ENCODE data around the gene FOXN4. TPM values are rescaled to one million over a fixed set of nuclear protein-coding genes. Genes with fewer than 3 reads are reported as not detected.

The FOXN4 gene, protein sequence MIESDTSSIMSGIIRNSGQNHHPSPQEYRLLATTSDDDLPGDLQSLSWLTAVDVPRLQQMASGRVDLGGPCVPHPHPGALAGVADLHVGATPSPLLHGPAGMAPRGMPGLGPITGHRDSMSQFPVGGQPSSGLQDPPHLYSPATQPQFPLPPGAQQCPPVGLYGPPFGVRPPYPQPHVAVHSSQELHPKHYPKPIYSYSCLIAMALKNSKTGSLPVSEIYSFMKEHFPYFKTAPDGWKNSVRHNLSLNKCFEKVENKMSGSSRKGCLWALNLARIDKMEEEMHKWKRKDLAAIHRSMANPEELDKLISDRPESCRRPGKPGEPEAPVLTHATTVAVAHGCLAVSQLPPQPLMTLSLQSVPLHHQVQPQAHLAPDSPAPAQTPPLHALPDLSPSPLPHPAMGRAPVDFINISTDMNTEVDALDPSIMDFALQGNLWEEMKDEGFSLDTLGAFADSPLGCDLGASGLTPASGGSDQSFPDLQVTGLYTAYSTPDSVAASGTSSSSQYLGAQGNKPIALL
- not detected for total RNA-seq

GRCh38 chr12:109308534-109309380 lies at the start of gene FOXN4:
Gene FOXN4, minus strand, starts transcription at chr12:109309284. Its CDS starts 963 bp downstream, at chr12:109308321.
- Histone ChIP-seq H3K27me3 (peaks cover 48% of the 10 kb centered on the region), H3K9me3 (no peaks in the 10 kb centered on the region), H3K4me1 (peaks cover 15% of the 10 kb centered on the region), H3K36me3 (no peaks in the 10 kb centered on the region), H3K27ac (no peak within 1 kb of the TSS), H3K4me3 (peak within 1 kb of the TSS; percentile 57)
- TF ChIP-seq CTCF (IDR thresholded peaks at IDR 0.05) (no peak), POLR2AphosphoS5 (IDR thresholded peaks at IDR 0.05) (no peak), EP300 (IDR thresholded peaks at IDR 0.05) (no peak), POLR2A (IDR thresholded peaks at IDR 0.05) (no peak)
- DNase-seq (ENCODE audit: low spot score in 2 of 2): no peak
- WGBS: 15% methylated on average over 29 of the region's 43 CpGs

- Histone ChIP-seq H3K27me3 (no peaks in the 10 kb centered on the region), H3K27ac (no peak overlapping the region), H3K36me3 (no peaks in the 10 kb centered on the region), H3K4me3 (no peak overlapping the region), H3K4me1 (no peaks in the 10 kb centered on the region), H3K9me3 (no peaks in the 10 kb centered on the region)
- 72% methylated on average over 10 of the region's 10 CpGs for WGBS
- TF ChIP-seq EP300 (IDR thresholded peaks at IDR 0.05): no peak
- no peak for TF ChIP-seq POLR2A (IDR thresholded peaks at IDR 0.05)
- no peak for TF ChIP-seq POLR2AphosphoS5 (IDR thresholded peaks at IDR 0.05)
- no peak for TF ChIP-seq CTCF (IDR thresholded peaks at IDR 0.05)
- no peak for DNase-seq (ENCODE audit: low spot score in 2 of 2)
Measured at GRCh38 chr12:109358154-109358869, 49.2 kb upstream of the FOXN4 start.

GRCh38 chr12:109357032-109357431 lies 47.9 kb upstream of the FOXN4 start:
- H3K27me3 ChIP-seq: no peaks in the 10 kb centered on the region
- 40% methylated on average over 2 of the region's 2 CpGs for WGBS
- no peak for TF ChIP-seq POLR2A (IDR thresholded peaks at IDR 0.05)
- H3K4me3 ChIP-seq: no peak overlapping the region
- H3K9me3 ChIP-seq: no peaks in the 10 kb centered on the region
- no peak overlapping the region for H3K27ac ChIP-seq
- no peaks in the 10 kb centered on the region for H3K4me1 ChIP-seq
- H3K36me3 ChIP-seq: no peaks in the 10 kb centered on the region
- no peak for DNase-seq (ENCODE audit: low spot score in 2 of 2)

GRCh38 chr12:109356577-109356976 lies 47.5 kb upstream of the FOXN4 start:
- no peaks in the 10 kb centered on the region for H3K27me3 ChIP-seq
- no peak overlapping the region for H3K4me3 ChIP-seq
- no peak for DNase-seq (ENCODE audit: low spot score in 2 of 2)
- TF ChIP-seq POLR2A (IDR thresholded peaks at IDR 0.05): no peak
- TF ChIP-seq POLR2AphosphoS5 (IDR thresholded peaks at IDR 0.05): no peak
- TF ChIP-seq CTCF (IDR thresholded peaks at IDR 0.05): no peak
- TF ChIP-seq EP300 (IDR thresholded peaks at IDR 0.05): no peak
- no peaks in the 10 kb centered on the region for H3K9me3 ChIP-seq
- no peak overlapping the region for H3K27ac ChIP-seq
- H3K36me3 ChIP-seq: no peaks in the 10 kb centered on the region
- 75% methylated on average over 3 of the region's 3 CpGs for WGBS
- no peaks in the 10 kb centered on the region for H3K4me1 ChIP-seq

- TF ChIP-seq POLR2A (IDR thresholded peaks at IDR 0.05) (no peak), CTCF (IDR thresholded peaks at IDR 0.05) (no peak), POLR2AphosphoS5 (IDR thresholded peaks at IDR 0.05) (no peak), EP300 (IDR thresholded peaks at IDR 0.05) (no peak)
- DNase-seq (ENCODE audit: low spot score in 2 of 2): no peak
- H3K36me3 ChIP-seq: no peaks in the 10 kb centered on the region
- H3K27ac ChIP-seq: no peak overlapping the region
- H3K27me3 ChIP-seq: no peaks in the 10 kb centered on the region
- 54% methylated on average over 6 of the region's 6 CpGs for WGBS
- no peaks in the 10 kb centered on the region for H3K9me3 ChIP-seq
- H3K4me3 ChIP-seq: no peak overlapping the region
- H3K4me1 ChIP-seq: no peaks in the 10 kb centered on the region
Measured at GRCh38 chr12:109352184-109352583, 43.1 kb upstream of the FOXN4 start.

Measured in suprapubic skin (tissue), 4 donors.